H1 (cell line): Measurements from ENCODE around the gene PDXP. TPM values are rescaled to one million over a fixed set of nuclear protein-coding genes. Genes with fewer than 3 reads are reported as not detected.

Experiments used
- CHD1 ChIP-seq: IDR thresholded peaks from 2 replicates; pipeline ENCODE4 v1.6.1; 2012; ENCODE audit warnings: low read depth, low read length, improper control_type of control experiment
- CTCF ChIP-seq, 3 experiments: IDR thresholded peaks; 1 replicate in 2 of 3; 2 replicates in 1 of 3; pipeline versions ENCODE4 v1.5.1 to v1.6.1; 2011; ENCODE audit warnings: low read length in 3 of 3, mild to moderate bottlenecking in 3 of 3, inconsistent platforms in 2 of 3, low read depth in 1 of 3, moderate library complexity in 1 of 3; ENCODE audit not compliant: insufficient read depth in 1 of 3; ENCODE audit errors: control extremely low read depth in 1 of 3
- RAD21 ChIP-seq, 2 experiments: IDR thresholded peaks in 1 of 2; conservative IDR thresholded peaks in 1 of 2; 2 replicates each; pipeline ENCODE4 v1.6.1; 2011; ENCODE audit warnings: low read depth in 2 of 2, low read length in 2 of 2, improper control_type of control experiment in 1 of 2, inconsistent platforms in 1 of 2, mild to moderate bottlenecking in 1 of 2, moderate library complexity in 1 of 2
- SIX5 ChIP-seq: IDR thresholded peaks from 2 replicates; pipeline ENCODE4 v1.6.1; 2011; ENCODE audit warnings: mild to moderate bottlenecking, low read depth, low read length
- TCF12 ChIP-seq: IDR thresholded peaks from 2 replicates; pipeline ENCODE4 v1.6.1; 2011; ENCODE audit warnings: low read depth, mild to moderate bottlenecking, low read length
- polyA plus RNA-seq, 7 experiments: library from polyadenylated mRNA; depleted of rRNA in 3 of 7; stranded (reverse) in 5 of 7; unstranded in 2 of 7; fragments of >200 nt in 5 of 7; fragments of 200-250 nt in 2 of 7; gene quantifications; 1 replicate in 5 of 7; 2 replicates in 1 of 7; 4 replicates in 1 of 7; pipeline versions ENCODE4 v1.2.1 to v1.2.3, GENCODE V29; 2011 to 2013; ENCODE audit warnings: missing spikeins in 2 of 7, mixed read lengths in 2 of 7
- total RNA-seq: library from RNA; stranded (reverse); fragmentation: NEBNext Ultra II Directional; extraction: Animal tissue kit (Norgen Biotek cat#: 25700); gene quantifications from 2 replicates; pipeline ENCODE4 v1.2.1, GENCODE V29; 2021

The PDXP gene
- total and polyA plus RNA-seq, 2 of the 8 experiments (the other 6 are each of a cell fraction or from before 2014, with no cell fraction given) = 36.6 to 67.7 TPM

GRCh38 chr22:37713761-37714160 lies 55.2 kb downstream of the PDXP start (continued):
- TF ChIP-seq CTCF (IDR thresholded peaks at IDR 0.05; ENCODE audit: control extremely low read depth in 1 of 3, insufficient read depth in 1 of 3, low read depth in 1 of 3, low read length in 3 of 3) = no peak
- TF ChIP-seq SIX5 = no peak
- TF ChIP-seq TCF12 = no peak
- no peak for TF ChIP-seq CHD1
- TF ChIP-seq RAD21 (IDR thresholded peaks at IDR 0.05 in 1 of 2, conservative IDR thresholded peaks at IDR 0.05 in 1 of 2; ENCODE audit: low read depth in 2 of 2, low read length in 2 of 2) = no peak
